Heart left ventricle (tissue), 16 donors: Measurements from ENCODE around the gene VASN. TPM values are rescaled to one million over a fixed set of nuclear protein-coding genes. Genes with fewer than 3 reads are reported as not detected.

ENCODE experiments used
- ATAC-seq, 4 donors: fragments of 200-7000 bp; cut with Tn5 transposase; one replicate each; pipeline ENCODE4 v1.9.1; 2020 to 2022; ENCODE audit warnings: moderate library complexity in 4 of 4, mild to moderate bottlenecking in 3 of 4, moderate number of reproducible peaks in 1 of 4
- DNase-seq, 5 donors: peaks; one replicate each; pipeline ENCODE4 v3.0.0-alpha.2; 2020
- H3K27ac ChIP-seq, 12 donors: fragments of 200-600 bp; sonication (generic) in 4 of 12; one replicate each; pipeline versions ENCODE4 v1.5.0 to v1.8.0; 2016 to 2022; ENCODE audit warnings: mild to moderate bottlenecking in 2 of 12
- H3K27me3 ChIP-seq, 9 donors: fragments of 200-600 bp; sonication (generic) in 2 of 9; one replicate each; pipeline versions ENCODE4 v1.5.1 to v1.8.0; 2016 to 2022; ENCODE audit warnings: mild to moderate bottlenecking in 3 of 9
- H3K36me3 ChIP-seq, 9 donors: fragments of 200-600 bp; sonication (generic) in 2 of 9; one replicate each; pipeline versions ENCODE4 v1.5.0 to v1.8.0; 2018 to 2022; ENCODE audit warnings: mild to moderate bottlenecking in 2 of 9
- H3K4me1 ChIP-seq, 12 donors: fragments of 200-600 bp; sonication (generic) in 4 of 12; one replicate each; pipeline versions ENCODE4 v1.5.0 to v1.8.0; 2016 to 2022; ENCODE audit warnings: mild to moderate bottlenecking in 3 of 12
- H3K4me3 ChIP-seq, 12 donors: fragments of 200-600 bp; sonication (generic) in 4 of 12; one replicate each; pipeline versions ENCODE4 v1.5.0 to v1.8.0; 2017 to 2022; ENCODE audit warnings: mild to moderate bottlenecking in 9 of 12, moderate library complexity in 4 of 12
- H3K9me3 ChIP-seq, 12 donors: fragments of 200-600 bp; sonication (generic) in 4 of 12; one replicate each; pipeline versions ENCODE4 v1.5.0 to v1.8.0; 2016 to 2022; ENCODE audit warnings: mild to moderate bottlenecking in 1 of 12
- CTCF ChIP-seq, 12 donors: fragments of 200-600 bp; sonication (generic) in 4 of 12; IDR thresholded peaks; one replicate each; pipeline versions ENCODE4 v1.5.0 to v1.8.0; 2018 to 2022; ENCODE audit warnings: antibody characterized with exemption in 12 of 12, mild to moderate bottlenecking in 5 of 12
- POLR2A ChIP-seq, 2 donors: fragments of 450-650 bp; IDR thresholded peaks; one replicate each; pipeline ENCODE4 v1.6.1; 2017; ENCODE audit warnings: antibody characterized with exemption in 2 of 2, mild to moderate bottlenecking in 2 of 2, moderate library complexity in 2 of 2
- WGBS, 4 donors: extraction: QIAGEN DNeasy Blood & Tissue Kit in 2 of 4; methylation state at CpG; one replicate each; pipeline versions ENCODE4 v1.1.5 to v1.1.7; 2013 to 2018; 5-methylcytosine and 5-hydroxymethylcytosine counted together
- intact Hi-C, 10 donors: fragments of 100-400 bp; cut with DNase I; formaldehyde crosslinking; loops; one replicate each; pipeline versions ENCODE4 v1.11.1 to v1.14.2; 2022
- polyA plus RNA-seq, 2 donors: library from polyadenylated mRNA; stranded (reverse); fragments of 200-250 nt; gene quantifications; one replicate each; pipeline ENCODE4 v1.2.3, GENCODE V29; 2013
- total RNA-seq, 9 donors: library from RNA; depleted of rRNA in 2 of 9; stranded (reverse); fragments of >200 nt in 2 of 9; fragmentation: NEBNext Ultra II Directional in 3 of 9; extraction: Animal tissue kit (Norgen Biotek cat#: 25700) in 3 of 9; gene quantifications; one replicate each; pipeline versions ENCODE4 v1.1.0 to v1.2.4, GENCODE V29; 2016 to 2023
- donor health status: ischemic (EF 13 %, LVEDD 7.1; RV severe dilation, severe dysfunction).
- donor health status: healthy with polysubstance abuse.
- donor health status: DM: no; HTN: yes; CAD: no.
- donor health status: DM: no; HTN: no; CAD: no.
- donor health status: ischemic (EF 25% LVEDD 6.9; RV normal size, moderate dysfunction).
- donor health status: ischemic (EF 25% LVEDD 5.7; RV mildly dilated, moderate dysfunction).
- donor health status: healthy.
- donor health status: DM: yes; HTN: yes; CAD: no.
- donor health status: ischemic (EF 35%, LVEDD 5.7; RV mildly dilated, moderate dysfunction).
- donor health status: nonischemic (EF 11% LVEDD 7.7; RV severe dilation, severe dysfunction).
- donor health status: DM: yes; HTN: yes; CAD: no.
- donor health status: PGD.
- donor health status: ischemic (EF 29% LVEDD 5.4; RV normal size, mild dysfunction).
- donor health status: nonischemic (EF 23%, LVEDD 6.1; RV moderate dilation, normal function).

The VASN gene
- total and polyA plus RNA-seq, 11 donors: 3.8 to 20.0 (median 6.2) TPM

DNA sequence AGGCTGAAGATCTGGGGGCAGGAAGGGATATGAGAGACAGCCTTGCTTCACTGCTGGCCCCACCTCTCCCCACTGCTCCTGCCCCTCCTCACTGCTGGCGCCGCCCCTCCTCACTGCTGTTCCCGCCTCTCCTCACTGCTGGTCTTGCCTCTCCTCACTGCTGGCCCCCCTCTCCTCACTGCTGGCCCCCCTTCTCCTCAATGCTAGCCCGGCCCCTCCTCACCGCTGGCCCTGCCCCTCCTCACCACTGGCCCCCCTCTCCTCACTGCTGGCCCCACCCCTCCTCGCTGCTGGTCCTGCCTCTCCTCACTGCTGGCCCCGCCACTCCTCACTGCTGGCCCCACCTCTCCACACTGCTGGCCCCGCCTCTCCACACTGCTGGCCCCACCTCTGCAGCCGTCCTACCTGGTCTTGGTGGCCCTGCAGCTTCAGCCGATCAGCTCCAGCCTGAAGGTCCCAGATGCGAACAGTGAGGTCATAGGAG, 11.1 kb upstream of the VASN start:
- TF ChIP-seq POLR2A (IDR thresholded peaks at IDR 0.05) (no peak), CTCF (IDR thresholded peaks at IDR 0.05) (no peak)
- ATAC-seq (peak in 2 of 4 donors; percentile 6 to 9), DNase-seq (no peak)
- H3K36me3 ChIP-seq: peaks cover 0 to 84% (median 42%) of the 10 kb centered on the region in 9 donors
- H3K9me3 ChIP-seq: no peaks in the 10 kb centered on the region
- H3K27ac ChIP-seq: no peak overlapping the region
- no peaks in the 10 kb centered on the region for H3K27me3 ChIP-seq
- peaks cover 0 to 3% (median 0%) of the 10 kb centered on the region in 12 donors for H3K4me1 ChIP-seq
- H3K4me3 ChIP-seq: no peak overlapping the region
- WGBS, 4 donors: 87 to 97% (median 91%) methylated on average over 10 to 11 of the region's 11 CpGs
- intact Hi-C loops: loop anchor here in 1 of 10 donors (2.0 kb wide), 1 partner anchor 40 kb away; no protein-coding TSS in a partner anchor

- ATAC-seq (no peak), DNase-seq (no peak)
- Histone ChIP-seq H3K4me1 (peaks cover 0 to 3% (median 0%) of the 10 kb centered on the region in 12 donors), H3K27me3 (no peaks in the 10 kb centered on the region), H3K27ac (no peak overlapping the region), H3K36me3 (peaks cover 0 to 77% (median 42%) of the 10 kb centered on the region in 9 donors), H3K4me3 (no peak overlapping the region), H3K9me3 (no peaks in the 10 kb centered on the region)
- intact Hi-C loops: loop anchor here in 1 of 10 donors (2.0 kb wide), 1 partner anchor 40 kb away; no protein-coding TSS in a partner anchor
- TF ChIP-seq POLR2A (IDR thresholded peaks at IDR 0.05) (no peak), CTCF (IDR thresholded peaks at IDR 0.05) (no peak)
- 84 to 100% (median 96%) methylated on average over 7 to 28 of the region's 28 CpGs for WGBS, 4 donors
These were observed 10.4 kb upstream of the VASN start for GRCh38 chr16:4361033-4361943.

- DNase-seq (no peak), ATAC-seq (no peak)
- H3K27me3 ChIP-seq: no peaks in the 10 kb centered on the region
- no peak overlapping the region for H3K4me3 ChIP-seq
- WGBS, 4 donors: 60 to 96% (median 92%) methylated on average over 1 to 12 of the region's 12 CpGs
- H3K27ac ChIP-seq: no peak overlapping the region
- intact Hi-C loops: loop anchor here in 1 of 10 donors (2.0 kb wide), 1 partner anchor 39 kb away; no protein-coding TSS in a partner anchor
- H3K4me1 ChIP-seq: peaks cover 0 to 3% (median 0%) of the 10 kb centered on the region in 12 donors
- TF ChIP-seq CTCF (IDR thresholded peaks at IDR 0.05) (no peak), POLR2A (IDR thresholded peaks at IDR 0.05) (no peak)
- H3K36me3 ChIP-seq: peaks cover 0 to 73% (median 41%) of the 10 kb centered on the region in 9 donors
- H3K9me3 ChIP-seq: no peaks in the 10 kb centered on the region
These were observed 9.7 kb upstream of the VASN start for GRCh38 chr16:4361944-4362311.

- no peak for TF ChIP-seq CTCF (IDR thresholded peaks at IDR 0.05)
- TF ChIP-seq POLR2A (IDR thresholded peaks at IDR 0.05): no peak
- H3K36me3 ChIP-seq: peaks cover 0 to 67% (median 40%) of the 10 kb centered on the region in 9 donors
- no peak for ATAC-seq
- intact Hi-C loops: no loop called here
- H3K27me3 ChIP-seq: no peaks in the 10 kb centered on the region
- no peak for DNase-seq
- H3K27ac ChIP-seq: no peak overlapping the region
- WGBS, 4 donors: 89 to 93% (median 92%) methylated on average over 16 to 19 of the region's 19 CpGs
- H3K4me3 ChIP-seq: no peak overlapping the region
- H3K4me1 ChIP-seq: peaks cover 0 to 3% (median 0%) of the 10 kb centered on the region in 12 donors
- no peaks in the 10 kb centered on the region for H3K9me3 ChIP-seq
These were observed 9.0 kb upstream of the VASN start for GRCh38 chr16:4362476-4363135.
